Middle frontal gyrus (tissue), 1 donor: ENCODE data around the gene KCTD1.

ENCODE experiments used
- DNase-seq: peaks from one replicate; pipeline ENCODE4 v3.0.0-alpha.2; 2015; ENCODE audit warnings: low spot score; ENCODE audit errors: extremely low spot score

Gene KCTD1

GRCh38 chr18:26524002-26524401 lies 24.4 kb downstream of the KCTD1 start:
- no peak for DNase-seq

GRCh38 chr18:26521617-26522016 lies 26.7 kb downstream of the KCTD1 start:
- no peak for DNase-seq

- DNase-seq: no peak
These were observed 27.4 kb downstream of the KCTD1 start for GRCh38 chr18:26520974-26521373.

GRCh38 chr18:26519114-26519513 lies 29.2 kb downstream of the KCTD1 start:
- DNase-seq: no peak

GRCh38 chr18:26516964-26517363 lies 31.4 kb downstream of the KCTD1 start:
- DNase-seq: no peak

GRCh38 chr18:26515643-26516487 lies 32.5 kb downstream of the KCTD1 start:
- DNase-seq: no peak

GRCh38 chr18:26511339-26512071 lies 36.8 kb downstream of the KCTD1 start:
- no peak for DNase-seq

- no peak for DNase-seq
These were observed 38.0 kb downstream of the KCTD1 start for GRCh38 chr18:26510337-26510736.

GRCh38 chr18:26506012-26506411 lies 42.3 kb downstream of the KCTD1 start:
- DNase-seq: no peak

GRCh38 chr18:26504831-26505230 lies 43.5 kb downstream of the KCTD1 start:
- DNase-seq: no peak

GRCh38 chr18:26503382-26503781 lies 45.0 kb downstream of the KCTD1 start:
- no peak for DNase-seq

- no peak for DNase-seq
These were observed 45.5 kb downstream of the KCTD1 start for GRCh38 chr18:26502823-26503222.

GRCh38 chr18:26497866-26498265 lies 50.5 kb downstream of the KCTD1 start:
- DNase-seq: no peak

- no peak for DNase-seq
These were observed 51.8 kb downstream of the KCTD1 start for GRCh38 chr18:26496528-26496927.

- peak; percentile 39 for DNase-seq
These were observed 53.1 kb downstream of the KCTD1 start for GRCh38 chr18:26495287-26495686.

- no peak for DNase-seq
These were observed 55.3 kb downstream of the KCTD1 start for GRCh38 chr18:26493021-26493420.

GRCh38 chr18:26491194-26491816 lies 57.0 kb downstream of the KCTD1 start:
- no peak for DNase-seq

GRCh38 chr18:26489881-26490280 lies 58.5 kb downstream of the KCTD1 start:
- no peak for DNase-seq

GRCh38 chr18:26489191-26489590 lies 59.2 kb downstream of the KCTD1 start:
- no peak for DNase-seq

GRCh38 chr18:26488417-26489009 lies 59.8 kb downstream of the KCTD1 start:
- no peak for DNase-seq

GRCh38 chr18:26487437-26487836 lies 60.9 kb downstream of the KCTD1 start:
- no peak for DNase-seq

GRCh38 chr18:26483633-26484032 lies 64.7 kb downstream of the KCTD1 start:
- DNase-seq: no peak
